LoVo (cell line): ENCODE results near the gene DOK3.

Source experiments
- DNase-seq: peaks from one replicate; pipeline ENCODE4 v3.0.0-alpha.2; 2016; ENCODE audit warnings: low spot score

Gene DOK3, protein sequence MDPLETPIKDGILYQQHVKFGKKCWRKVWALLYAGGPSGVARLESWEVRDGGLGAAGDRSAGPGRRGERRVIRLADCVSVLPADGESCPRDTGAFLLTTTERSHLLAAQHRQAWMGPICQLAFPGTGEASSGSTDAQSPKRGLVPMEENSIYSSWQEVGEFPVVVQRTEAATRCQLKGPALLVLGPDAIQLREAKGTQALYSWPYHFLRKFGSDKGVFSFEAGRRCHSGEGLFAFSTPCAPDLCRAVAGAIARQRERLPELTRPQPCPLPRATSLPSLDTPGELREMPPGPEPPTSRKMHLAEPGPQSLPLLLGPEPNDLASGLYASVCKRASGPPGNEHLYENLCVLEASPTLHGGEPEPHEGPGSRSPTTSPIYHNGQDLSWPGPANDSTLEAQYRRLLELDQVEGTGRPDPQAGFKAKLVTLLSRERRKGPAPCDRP

GRCh38 chr5:177509381-177509951 is at the start of gene DOK3:
Gene DOK3, minus strand, starts transcription at chr5:177509826. Its CDS starts 286 bp downstream, at chr5:177509540.
- DNase-seq: no peak

- no peak for DNase-seq
Observed at GRCh38 chr5:177557796-177558195, 48.2 kb upstream of the DOK3 start.

DNA sequence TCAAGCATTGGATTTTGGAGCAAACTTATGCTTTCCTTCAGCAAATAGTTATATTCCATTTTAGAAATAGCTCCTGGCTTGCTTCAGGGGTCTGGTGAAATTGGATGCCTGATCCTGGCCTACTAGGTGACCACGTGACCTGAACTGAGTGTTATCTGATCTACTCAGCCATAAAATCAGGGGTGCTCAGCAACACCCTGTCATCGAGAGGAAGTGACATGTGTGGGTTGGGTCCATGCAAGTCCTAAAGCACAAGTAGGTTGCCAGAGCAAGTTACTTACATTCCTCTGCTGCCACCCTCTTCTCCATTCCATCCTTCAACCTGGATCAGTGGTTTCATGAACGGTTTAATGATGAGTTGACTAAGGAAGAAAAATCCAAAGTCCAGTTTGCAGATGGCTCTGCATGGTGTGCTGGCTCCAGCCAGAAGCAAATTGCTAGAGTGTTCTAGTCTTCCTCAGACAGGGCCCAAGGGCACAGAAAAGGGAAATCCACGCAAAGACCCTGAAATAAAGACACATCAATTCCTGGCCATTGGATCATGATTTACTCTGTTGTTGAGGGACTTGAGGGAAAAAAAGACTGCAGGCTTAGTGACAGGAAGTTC is 47.5 kb upstream of the DOK3 start:
- DNase-seq: peak; percentile 39

GRCh38 chr5:177555665-177556064 is 46.0 kb upstream of the DOK3 start:
- DNase-seq: no peak

GRCh38 chr5:177555228-177555627 is 45.6 kb upstream of the DOK3 start:
- no peak for DNase-seq

DNA sequence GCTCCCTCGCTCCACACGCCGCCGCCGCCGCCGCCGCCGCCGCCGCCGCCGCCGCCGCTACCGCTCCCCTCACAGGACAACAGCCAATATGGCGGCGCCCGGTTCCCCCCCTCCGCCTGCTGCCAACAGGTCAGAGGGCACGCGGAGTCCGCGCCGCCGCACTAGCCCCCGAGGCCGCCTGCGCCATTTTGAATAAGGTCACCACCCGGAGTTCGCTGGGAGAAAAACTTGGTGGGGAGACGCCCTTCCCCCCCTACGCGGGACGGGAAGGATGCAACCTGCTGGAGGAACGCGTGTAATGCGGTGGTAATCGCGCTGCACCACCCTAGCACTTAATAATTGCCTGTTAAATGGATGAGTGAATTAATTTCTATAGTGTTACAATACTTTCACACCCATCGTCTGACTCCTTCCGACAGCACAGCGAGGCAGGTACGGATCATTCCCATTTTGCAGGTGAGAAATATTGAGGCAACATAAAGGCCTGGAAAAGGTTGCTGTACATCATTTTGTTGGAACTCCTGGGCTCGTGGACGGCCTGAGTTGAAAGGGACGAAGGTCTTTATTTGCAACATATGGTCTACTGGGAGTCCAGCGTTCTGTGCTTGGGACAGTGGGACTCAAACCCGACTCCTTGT is 45.0 kb upstream of the DOK3 start, which contains the start of gene FAM193B:
Gene FAM193B, minus strand, starts transcription at position 90 of the 638 bp plus-strand sequence. CDS start 105 bp downstream, outside the sequence.
- peak; percentile 95 for DNase-seq

DNA sequence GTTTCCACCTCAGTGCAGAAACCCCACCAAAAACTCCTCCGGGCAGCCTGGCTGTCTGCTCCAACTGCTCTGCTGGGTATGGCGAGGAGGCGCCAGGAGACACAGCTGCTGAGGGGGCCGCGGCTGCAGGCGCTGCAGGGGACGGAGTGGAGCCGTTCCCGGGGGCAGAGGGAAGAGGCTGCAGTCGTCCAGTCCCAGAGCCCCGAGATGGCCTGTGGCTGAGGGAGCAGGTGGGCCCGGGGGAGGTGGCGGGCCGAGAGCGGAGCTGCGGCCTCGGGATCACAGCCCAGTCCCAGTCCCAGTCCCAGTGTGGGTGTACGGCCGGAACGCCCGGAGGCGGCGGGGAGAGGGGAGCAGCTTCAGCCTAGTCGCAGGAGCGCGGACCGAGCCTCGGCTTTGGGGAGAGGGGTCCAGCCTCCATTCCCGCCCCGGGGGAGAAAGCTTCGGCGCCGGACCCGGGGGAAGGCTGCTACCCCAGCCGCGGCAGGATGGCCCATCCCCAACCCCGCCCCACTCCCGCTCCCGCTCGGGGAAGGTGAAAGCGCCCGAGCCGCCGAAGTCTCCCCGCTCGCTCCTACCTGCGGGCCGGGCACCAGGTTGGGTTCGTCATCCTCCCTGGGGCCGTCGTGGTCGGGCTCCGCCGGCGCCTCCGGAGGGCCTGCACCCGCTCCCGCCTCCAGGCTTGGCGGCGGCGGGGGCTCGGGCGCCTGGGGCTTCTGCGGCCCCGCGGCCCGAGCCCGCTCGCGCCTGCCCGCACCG is 44.2 kb upstream of the DOK3 start:
- no peak for DNase-seq

- no peak for DNase-seq
Observed at GRCh38 chr5:177552839-177553455, 43.3 kb upstream of the DOK3 start.

DNA sequence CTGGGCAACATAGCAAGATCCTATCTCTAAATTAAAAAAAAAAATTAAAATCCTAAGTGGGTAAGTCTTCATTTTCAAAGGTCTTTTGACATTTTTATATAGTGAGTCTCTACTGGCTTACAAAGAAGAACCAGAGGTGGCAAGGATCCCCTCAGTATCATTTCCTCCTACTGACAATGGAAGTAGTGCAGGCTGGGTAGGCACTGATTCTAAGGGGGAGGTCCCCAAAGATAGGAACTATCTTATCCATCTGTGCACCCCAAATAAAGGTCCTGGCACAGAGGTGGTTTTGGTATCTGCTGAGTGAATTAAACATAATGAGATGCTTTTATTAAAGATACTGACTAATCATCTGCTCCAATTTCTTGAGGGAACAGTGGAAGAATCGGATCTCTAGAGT is 40.5 kb upstream of the DOK3 start:
- DNase-seq: no peak

DNA sequence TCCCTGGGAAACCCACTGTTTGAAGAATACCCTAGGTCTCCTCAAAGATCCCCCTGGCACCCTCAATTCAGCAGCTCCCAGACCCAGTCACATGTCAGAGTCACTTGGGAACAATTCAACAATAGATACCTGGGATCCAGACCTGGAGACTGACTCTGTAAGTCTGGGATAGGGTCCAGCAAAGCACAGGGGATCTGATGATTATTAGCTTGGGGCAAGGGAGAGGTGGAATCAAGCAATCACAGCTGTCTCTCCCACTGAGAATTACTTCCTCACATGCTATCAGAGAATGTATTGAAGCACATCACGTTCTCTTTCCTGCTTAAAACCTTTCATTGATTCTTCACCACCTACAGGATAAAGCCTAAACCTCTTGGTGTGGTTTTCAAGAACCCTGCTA is 38.9 kb upstream of the DOK3 start:
- no peak for DNase-seq

DNA sequence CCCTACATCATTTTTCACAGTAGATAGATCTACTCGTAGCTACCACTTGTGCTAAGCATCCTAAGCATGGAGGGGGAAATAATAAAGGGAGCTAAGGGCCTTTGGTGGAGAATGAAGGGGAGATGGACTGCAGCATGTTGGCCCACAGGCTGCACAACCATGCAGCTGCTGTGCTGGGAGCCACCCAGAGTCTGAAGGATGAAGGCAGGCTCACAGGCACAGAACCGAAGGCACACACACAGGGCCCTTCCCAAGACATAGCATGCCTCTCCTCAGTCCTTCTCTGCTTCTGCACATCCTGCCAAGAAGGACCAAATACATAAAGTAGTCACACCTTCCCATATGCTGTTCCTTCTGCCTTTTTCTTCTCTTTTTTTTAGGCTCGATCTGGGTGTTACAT is 38.1 kb upstream of the DOK3 start:
- no peak for DNase-seq

- no peak for DNase-seq
Observed at GRCh38 chr5:177546258-177546741, 36.7 kb upstream of the DOK3 start.

DNA sequence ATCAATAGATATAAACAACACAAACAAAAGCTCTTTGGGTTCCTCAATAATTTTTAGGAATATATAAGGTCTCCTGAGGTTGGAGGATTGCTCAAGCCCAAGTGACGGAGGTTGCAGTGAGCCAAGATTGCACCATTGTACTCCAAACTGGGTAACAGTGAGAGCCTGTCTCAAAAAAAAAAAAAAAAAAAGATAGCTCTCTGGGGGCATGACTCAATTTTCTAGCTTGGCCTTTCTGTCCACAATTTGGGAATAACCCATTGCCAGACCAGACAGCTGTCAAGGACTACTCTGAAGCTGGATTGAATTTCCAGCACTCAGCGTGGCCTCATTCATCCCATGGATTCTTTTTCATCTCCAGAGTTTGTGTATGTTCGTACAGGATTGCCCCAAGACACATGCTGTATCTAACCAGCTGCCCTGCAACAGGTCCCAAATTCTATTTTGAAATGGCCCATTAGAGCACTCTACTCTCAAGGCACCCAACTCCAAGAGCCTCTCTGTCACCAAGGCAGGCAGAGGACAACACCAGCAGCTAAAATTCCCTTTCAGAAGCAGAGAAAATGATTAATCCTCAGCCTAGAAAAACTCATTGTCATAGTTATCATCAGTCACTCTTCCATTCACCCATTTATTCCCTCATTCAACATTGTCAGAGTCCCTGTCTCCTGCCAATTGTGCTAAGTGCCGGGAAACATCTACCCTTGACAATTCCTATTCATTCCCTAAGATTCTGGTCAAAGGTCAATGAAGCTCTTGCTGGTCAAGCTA is 36.0 kb upstream of the DOK3 start:
- DNase-seq: no peak

GRCh38 chr5:177542816-177543465 is 33.3 kb upstream of the DOK3 start:
- DNase-seq: no peak

- DNase-seq: no peak
Observed at GRCh38 chr5:177540438-177540837, 30.8 kb upstream of the DOK3 start.

GRCh38 chr5:177539411-177539810 is 29.8 kb upstream of the DOK3 start:
- DNase-seq: no peak

- DNase-seq: no peak
Observed at GRCh38 chr5:177538876-177539275, 29.2 kb upstream of the DOK3 start.

GRCh38 chr5:177537389-177538361 is 28.0 kb upstream of the DOK3 start:
- no peak for DNase-seq

DNA sequence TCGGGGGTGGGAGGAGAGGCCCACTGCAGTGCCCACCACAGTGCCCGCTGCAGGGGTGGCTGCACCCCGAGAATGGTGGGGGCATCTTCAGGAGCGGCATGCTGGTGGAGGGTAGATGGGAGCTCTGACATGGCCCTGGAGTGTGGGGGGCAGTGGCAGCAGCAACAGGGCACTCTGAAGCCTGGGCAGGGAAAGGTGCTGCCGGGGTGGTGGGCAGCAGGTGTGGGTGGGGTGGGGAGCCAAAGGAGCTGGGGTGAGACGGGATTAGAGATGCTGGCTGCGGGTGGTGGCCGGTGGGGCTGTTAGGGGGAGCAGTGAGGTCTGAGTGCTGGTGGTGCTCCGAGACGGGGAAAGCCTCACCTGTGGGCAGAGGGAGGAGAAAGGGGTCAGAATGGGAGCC is 26.8 kb upstream of the DOK3 start:
- no peak for DNase-seq
